ENCODE results near the gene ACSS3.

GRCh38 chr12:81255947-81256346 lies 178.1 kb downstream of the ACSS3 start:
- TF ChIP-seq CEBPB (IDR thresholded peaks at IDR 0.05; ENCODE audit: low read depth, low read length) (no peak), POLR2AphosphoS5 (IDR thresholded peaks at IDR 0.05; ENCODE audit: low read depth, low read length) (no peak), CTCF (IDR thresholded peaks at IDR 0.05; ENCODE audit: control extremely low read depth in 1 of 3, insufficient read depth in 1 of 3, low read depth in 1 of 3, low read length in 3 of 3) (no peak), TAF1 (IDR thresholded peaks at IDR 0.05; ENCODE audit: low read depth, low read length) (no peak), ZNF274 (IDR thresholded peaks at IDR 0.05; ENCODE audit: borderline replicate concordance, extremely low read depth, low read length) (no peak), MAFK (IDR thresholded peaks at IDR 0.05; ENCODE audit: low read depth, low read length) (no peak)

Measured in H1 (cell line).